IPS-18a (cell line): ENCODE data around the gene SF3A2.

ENCODE experiments used
- H3K27ac ChIP-seq: one replicate; pipeline ENCODE4 v1.5.1; 2013; ENCODE audit warnings: low read length
- H3K27me3 ChIP-seq: one replicate; pipeline ENCODE4 v1.6.1; 2013; ENCODE audit warnings: mild to moderate bottlenecking, low read length; ENCODE audit not compliant: control insufficient read depth, insufficient read depth
- H3K36me3 ChIP-seq: one replicate; pipeline ENCODE4 v1.6.1; 2013; ENCODE audit warnings: low read depth, low read length; ENCODE audit not compliant: control insufficient read depth
- H3K4me1 ChIP-seq: one replicate; pipeline ENCODE4 v1.6.1; 2013; ENCODE audit warnings: low read depth, low read length; ENCODE audit not compliant: control insufficient read depth
- H3K4me3 ChIP-seq: one replicate; pipeline ENCODE4 v1.5.1; 2013; ENCODE audit warnings: low read length
- H3K9ac ChIP-seq: one replicate; pipeline ENCODE4 v1.6.1; 2013; ENCODE audit warnings: mild to moderate bottlenecking, low read length, moderate library complexity
- H3K9me3 ChIP-seq: one replicate; pipeline ENCODE4 v1.6.1; 2013; ENCODE audit warnings: low read depth, low read length; ENCODE audit not compliant: control insufficient read depth

Gene SF3A2

GRCh38 chr19:2253106-2254063, 16.8 kb downstream of the SF3A2 start:
- Histone ChIP-seq H3K36me3 (no peaks in the 10 kb centered on the region), H3K4me1 (no peaks in the 10 kb centered on the region), H3K9ac (no peak overlapping the region), H3K9me3 (no peaks in the 10 kb centered on the region), H3K27ac (no peak overlapping the region), H3K4me3 (peak overlapping the region; percentile 64), H3K27me3 (peaks cover 25% of the 10 kb centered on the region)

- H3K4me1 ChIP-seq = no peaks in the 10 kb centered on the region
- H3K9me3 ChIP-seq = no peaks in the 10 kb centered on the region
- no peaks in the 10 kb centered on the region for H3K36me3 ChIP-seq
- no peak overlapping the region for H3K9ac ChIP-seq
- H3K27me3 ChIP-seq = peaks cover 25% of the 10 kb centered on the region
- peak overlapping the region; percentile 64 for H3K4me3 ChIP-seq
- H3K27ac ChIP-seq = no peak overlapping the region
Measured at GRCh38 chr19:2254064-2254872, 17.6 kb downstream of the SF3A2 start.

GRCh38 chr19:2255112-2255845, 18.7 kb downstream of the SF3A2 start:
- no peaks in the 10 kb centered on the region for H3K9me3 ChIP-seq
- H3K4me1 ChIP-seq = no peaks in the 10 kb centered on the region
- H3K36me3 ChIP-seq = no peaks in the 10 kb centered on the region
- no peak overlapping the region for H3K27ac ChIP-seq
- no peak overlapping the region for H3K9ac ChIP-seq
- H3K4me3 ChIP-seq = no peak overlapping the region
- peaks cover 25% of the 10 kb centered on the region for H3K27me3 ChIP-seq

- Histone ChIP-seq H3K9ac (no peak within 1 kb of the TSS), H3K4me3 (no peak within 1 kb of the TSS), H3K27ac (no peak within 1 kb of the TSS), H3K4me1 (no peaks in the 10 kb centered on the region), H3K36me3 (no peaks in the 10 kb centered on the region), H3K9me3 (no peaks in the 10 kb centered on the region), H3K27me3 (peaks cover 25% of the 10 kb centered on the region)
Measured at GRCh38 chr19:2255982-2256685, 19.5 kb downstream of the SF3A2 start, which contains the start of gene JSRP1. TSS of gene JSRP1 (minus strand) at chr19:2256417. CDS start at chr19:2255314, 1,103 bp downstream.

DNA sequence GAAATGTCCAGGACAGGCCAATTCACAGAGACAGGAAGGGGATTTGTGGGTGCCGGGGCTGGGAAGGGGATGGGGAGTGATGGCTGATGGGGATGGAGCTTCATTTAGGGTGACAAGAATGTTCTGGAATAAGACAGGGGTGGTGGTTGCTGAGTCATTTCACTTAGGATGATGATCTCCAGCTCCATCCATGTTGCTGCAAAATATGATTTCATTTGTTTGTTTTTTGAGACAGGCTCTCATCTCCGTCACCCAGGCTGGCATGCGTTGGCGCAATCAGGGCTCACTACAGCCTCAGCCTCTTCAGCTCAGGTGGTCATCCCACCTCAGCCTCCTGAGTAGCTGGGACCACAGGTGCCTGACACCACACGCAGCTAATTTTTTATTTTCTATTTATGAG, 22.7 kb downstream of the SF3A2 start:
- H3K4me3 ChIP-seq = no peak overlapping the region
- peaks cover under 1% of the 10 kb centered on the region for H3K27me3 ChIP-seq
- H3K9ac ChIP-seq = no peak overlapping the region
- no peaks in the 10 kb centered on the region for H3K9me3 ChIP-seq
- H3K27ac ChIP-seq = no peak overlapping the region
- H3K36me3 ChIP-seq = no peaks in the 10 kb centered on the region
- no peaks in the 10 kb centered on the region for H3K4me1 ChIP-seq

GRCh38 chr19:2260341-2260805, 23.7 kb downstream of the SF3A2 start:
- no peaks in the 10 kb centered on the region for H3K4me1 ChIP-seq
- no peaks in the 10 kb centered on the region for H3K36me3 ChIP-seq
- no peak overlapping the region for H3K4me3 ChIP-seq
- no peak overlapping the region for H3K27ac ChIP-seq
- no peak overlapping the region for H3K9ac ChIP-seq
- no peaks in the 10 kb centered on the region for H3K9me3 ChIP-seq
- no peaks in the 10 kb centered on the region for H3K27me3 ChIP-seq

GRCh38 chr19:2261438-2262172, 25.0 kb downstream of the SF3A2 start:
- H3K4me1 ChIP-seq = no peaks in the 10 kb centered on the region
- no peaks in the 10 kb centered on the region for H3K9me3 ChIP-seq
- no peaks in the 10 kb centered on the region for H3K36me3 ChIP-seq
- H3K27ac ChIP-seq = no peak overlapping the region
- no peak overlapping the region for H3K4me3 ChIP-seq
- H3K9ac ChIP-seq = no peak overlapping the region
- no peaks in the 10 kb centered on the region for H3K27me3 ChIP-seq

DNA sequence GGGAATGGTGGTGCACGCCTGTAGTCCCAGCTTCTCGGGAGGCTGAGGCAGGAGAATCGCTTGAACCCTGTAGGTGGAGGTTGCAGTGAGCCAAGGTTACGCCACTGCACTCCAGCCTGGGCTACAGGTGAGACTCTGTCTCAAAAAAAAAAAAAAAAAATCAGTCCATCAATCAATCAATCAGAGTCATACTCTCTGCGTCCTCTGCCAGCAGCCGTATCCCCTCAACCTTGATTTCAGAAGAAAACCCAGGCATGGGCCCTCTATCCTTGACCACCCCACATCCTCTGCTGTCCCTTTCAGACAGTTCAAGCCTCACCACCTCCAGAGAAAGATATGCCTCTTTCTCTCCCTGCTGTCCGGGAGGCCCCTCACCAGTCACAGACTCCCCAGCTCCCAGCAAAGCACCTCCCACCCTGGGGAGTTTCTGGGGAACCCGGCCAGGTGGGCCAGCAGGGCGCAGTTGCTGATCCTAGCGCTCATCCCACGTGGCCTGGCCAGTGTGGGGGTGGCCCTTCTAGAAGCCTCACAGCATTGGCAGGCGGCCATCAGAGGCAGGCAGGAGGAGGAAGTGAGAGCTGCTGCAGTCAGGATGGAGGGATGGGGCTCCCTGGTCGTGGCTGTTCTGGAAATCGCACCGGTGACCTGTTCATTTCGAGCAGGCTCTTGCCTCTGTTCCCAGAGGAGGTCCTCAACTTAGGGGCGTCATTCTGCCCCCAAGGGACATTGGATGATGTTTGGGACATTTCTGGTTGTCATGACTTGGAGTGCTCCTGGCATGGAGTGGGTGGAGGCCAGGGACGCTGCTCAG, 29.8 kb downstream of the SF3A2 start:
- Histone ChIP-seq H3K4me1 (no peaks in the 10 kb centered on the region), H3K27ac (no peak overlapping the region), H3K36me3 (no peaks in the 10 kb centered on the region), H3K9ac (no peak overlapping the region), H3K9me3 (no peaks in the 10 kb centered on the region), H3K4me3 (no peak overlapping the region), H3K27me3 (no peaks in the 10 kb centered on the region)

DNA sequence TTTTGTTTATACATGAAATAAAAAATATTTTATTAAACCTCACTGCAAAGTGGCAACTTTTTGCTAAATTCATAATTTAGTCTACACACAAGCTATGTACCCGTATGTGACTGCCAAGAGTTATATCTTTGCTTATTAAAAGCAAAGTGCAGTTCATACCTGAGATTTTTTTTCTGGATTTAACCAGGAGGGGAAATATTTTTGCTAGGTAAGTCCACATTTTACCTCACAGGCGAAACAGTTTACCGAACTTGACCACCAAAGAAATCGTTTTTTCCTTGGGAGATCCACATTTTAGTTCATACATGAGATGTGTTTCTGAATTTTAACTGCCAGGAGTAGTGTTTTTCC, 31.8 kb downstream of the SF3A2 start:
- peak overlapping the region; percentile 64 for H3K9ac ChIP-seq
- peaks cover 12% of the 10 kb centered on the region for H3K36me3 ChIP-seq
- peaks cover 3% of the 10 kb centered on the region for H3K4me1 ChIP-seq
- peak overlapping the region; percentile 91 for H3K4me3 ChIP-seq
- H3K9me3 ChIP-seq = no peaks in the 10 kb centered on the region
- H3K27me3 ChIP-seq = no peaks in the 10 kb centered on the region
- H3K27ac ChIP-seq = no peak overlapping the region

- peak overlapping the region; percentile 91 for H3K4me3 ChIP-seq
- no peaks in the 10 kb centered on the region for H3K9me3 ChIP-seq
- no peaks in the 10 kb centered on the region for H3K27me3 ChIP-seq
- peak overlapping the region; percentile 64 for H3K9ac ChIP-seq
- H3K4me1 ChIP-seq = peaks cover 3% of the 10 kb centered on the region
- H3K36me3 ChIP-seq = peaks cover 12% of the 10 kb centered on the region
- H3K27ac ChIP-seq = peak overlapping the region; percentile 65
Measured at GRCh38 chr19:2268861-2269243, 32.2 kb downstream of the SF3A2 start.
